ENCODE results near the gene CLEC10A. TPM values are rescaled to one million over a fixed set of nuclear protein-coding genes. Genes with fewer than 3 reads are reported as not detected.

The CLEC10A gene
- total and polyA plus RNA-seq, 10 of the 15 experiments (the other 5 are each of a cell fraction or from before 2014, with no cell fraction given): not detected

DNA sequence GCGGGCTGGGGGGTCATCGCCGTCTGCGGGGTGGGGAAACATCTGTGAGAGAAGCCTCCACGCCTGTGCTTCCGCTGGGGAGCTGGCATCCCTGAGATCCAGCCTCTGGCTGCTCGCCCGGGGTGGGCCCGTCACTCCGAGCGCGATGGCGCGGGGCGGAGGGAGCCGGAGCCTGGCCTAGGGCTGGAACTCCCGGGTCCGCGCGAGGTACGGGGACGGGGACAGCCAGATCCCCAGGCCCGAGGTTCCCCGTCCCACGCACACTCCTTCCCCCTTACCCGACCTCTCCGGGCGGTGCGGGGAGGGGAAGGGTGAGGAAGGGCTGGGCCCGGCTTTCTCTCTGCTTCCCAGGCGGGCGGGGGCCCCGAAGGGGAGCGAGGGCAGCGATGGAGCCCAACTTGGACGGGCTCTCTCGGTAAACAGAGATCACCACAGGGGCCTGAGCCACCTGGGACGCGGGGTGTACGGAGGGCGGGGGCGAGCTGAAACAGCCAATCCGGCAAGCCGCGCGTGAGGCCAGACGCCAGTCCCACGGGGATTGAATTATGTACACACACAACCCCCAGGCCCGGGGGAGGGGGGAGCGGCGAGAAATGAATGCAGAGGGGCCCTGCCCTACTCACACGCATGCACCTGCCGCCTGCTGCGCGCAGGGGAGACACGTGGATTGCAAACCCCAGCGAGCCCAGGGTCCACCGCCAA lies 36.4 kb downstream of the CLEC10A start, which contains the start of gene SLC16A11 (continued):
- TF ChIP-seq JUND (IDR thresholded peaks at IDR 0.05; ENCODE audit: low read depth, low read length): no peak
- no peak for TF ChIP-seq HDAC6 (IDR thresholded peaks at IDR 0.05; ENCODE audit: unreplicated experiment)
- peak in 1 of 2 experiments; percentile 19; a peak in 1 of 4 replicates for TF ChIP-seq EP300 (IDR thresholded peaks at IDR 0.05; ENCODE audit: borderline replicate concordance in 1 of 2, control insufficient read depth in 1 of 2, low read depth in 2 of 2, low read length in 2 of 2)
- TF ChIP-seq, protein P1, sequence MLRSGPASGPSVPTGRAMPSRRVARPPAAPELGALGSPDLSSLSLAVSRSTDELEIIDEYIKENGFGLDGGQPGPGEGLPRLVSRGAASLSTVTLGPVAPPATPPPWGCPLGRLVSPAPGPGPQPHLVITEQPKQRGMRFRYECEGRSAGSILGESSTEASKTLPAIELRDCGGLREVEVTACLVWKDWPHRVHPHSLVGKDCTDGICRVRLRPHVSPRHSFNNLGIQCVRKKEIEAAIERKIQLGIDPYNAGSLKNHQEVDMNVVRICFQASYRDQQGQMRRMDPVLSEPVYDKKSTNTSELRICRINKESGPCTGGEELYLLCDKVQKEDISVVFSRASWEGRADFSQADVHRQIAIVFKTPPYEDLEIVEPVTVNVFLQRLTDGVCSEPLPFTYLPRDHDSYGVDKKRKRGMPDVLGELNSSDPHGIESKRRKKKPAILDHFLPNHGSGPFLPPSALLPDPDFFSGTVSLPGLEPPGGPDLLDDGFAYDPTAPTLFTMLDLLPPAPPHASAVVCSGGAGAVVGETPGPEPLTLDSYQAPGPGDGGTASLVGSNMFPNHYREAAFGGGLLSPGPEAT (IDR thresholded peaks at IDR 0.05; ENCODE audit: low read depth): 0 out of 2 replicates have a peak, but pooled peaks have one; percentile 19
- TF ChIP-seq SMAD5 (IDR thresholded peaks at IDR 0.05; ENCODE audit: low read depth): no peak
- TF ChIP-seq E4F1 (IDR thresholded peaks at IDR 0.05; ENCODE audit: borderline replicate concordance, partially characterized antibody): no peak
- peak; percentile 75 to 92; a peak in 3 of 4 replicates for TF ChIP-seq BHLHE40 (IDR thresholded peaks at IDR 0.05; ENCODE audit: borderline replicate concordance in 1 of 2, low read depth in 2 of 2, low read length in 1 of 2)
- no peak; the same call in 1 of the 2 replicates for TF ChIP-seq DPF2 (IDR thresholded peaks at IDR 0.05)
- TF ChIP-seq PML (IDR thresholded peaks at IDR 0.05; ENCODE audit: low read length): no peak
- TF ChIP-seq MTA2 (IDR thresholded peaks at IDR 0.05; ENCODE audit: low read depth): peak; percentile 17; the same call in 1 of the 2 replicates
- TF ChIP-seq, protein P2, sequence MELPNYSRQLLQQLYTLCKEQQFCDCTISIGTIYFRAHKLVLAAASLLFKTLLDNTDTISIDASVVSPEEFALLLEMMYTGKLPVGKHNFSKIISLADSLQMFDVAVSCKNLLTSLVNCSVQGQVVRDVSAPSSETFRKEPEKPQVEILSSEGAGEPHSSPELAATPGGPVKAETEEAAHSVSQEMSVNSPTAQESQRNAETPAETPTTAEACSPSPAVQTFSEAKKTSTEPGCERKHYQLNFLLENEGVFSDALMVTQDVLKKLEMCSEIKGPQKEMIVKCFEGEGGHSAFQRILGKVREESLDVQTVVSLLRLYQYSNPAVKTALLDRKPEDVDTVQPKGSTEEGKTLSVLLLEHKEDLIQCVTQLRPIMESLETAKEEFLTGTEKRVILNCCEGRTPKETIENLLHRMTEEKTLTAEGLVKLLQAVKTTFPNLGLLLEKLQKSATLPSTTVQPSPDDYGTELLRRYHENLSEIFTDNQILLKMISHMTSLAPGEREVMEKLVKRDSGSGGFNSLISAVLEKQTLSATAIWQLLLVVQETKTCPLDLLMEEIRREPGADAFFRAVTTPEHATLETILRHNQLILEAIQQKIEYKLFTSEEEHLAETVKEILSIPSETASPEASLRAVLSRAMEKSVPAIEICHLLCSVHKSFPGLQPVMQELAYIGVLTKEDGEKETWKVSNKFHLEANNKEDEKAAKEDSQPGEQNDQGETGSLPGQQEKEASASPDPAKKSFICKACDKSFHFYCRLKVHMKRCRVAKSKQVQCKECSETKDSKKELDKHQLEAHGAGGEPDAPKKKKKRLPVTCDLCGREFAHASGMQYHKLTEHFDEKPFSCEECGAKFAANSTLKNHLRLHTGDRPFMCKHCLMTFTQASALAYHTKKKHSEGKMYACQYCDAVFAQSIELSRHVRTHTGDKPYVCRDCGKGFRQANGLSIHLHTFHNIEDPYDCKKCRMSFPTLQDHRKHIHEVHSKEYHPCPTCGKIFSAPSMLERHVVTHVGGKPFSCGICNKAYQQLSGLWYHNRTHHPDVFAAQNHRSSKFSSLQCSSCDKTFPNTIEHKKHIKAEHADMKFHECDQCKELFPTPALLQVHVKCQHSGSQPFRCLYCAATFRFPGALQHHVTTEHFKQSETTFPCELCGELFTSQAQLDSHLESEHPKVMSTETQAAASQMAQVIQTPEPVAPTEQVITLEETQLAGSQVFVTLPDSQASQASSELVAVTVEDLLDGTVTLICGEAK (IDR thresholded peaks at IDR 0.05; ENCODE audit: borderline replicate concordance): no peak
- TF ChIP-seq, protein P3, sequence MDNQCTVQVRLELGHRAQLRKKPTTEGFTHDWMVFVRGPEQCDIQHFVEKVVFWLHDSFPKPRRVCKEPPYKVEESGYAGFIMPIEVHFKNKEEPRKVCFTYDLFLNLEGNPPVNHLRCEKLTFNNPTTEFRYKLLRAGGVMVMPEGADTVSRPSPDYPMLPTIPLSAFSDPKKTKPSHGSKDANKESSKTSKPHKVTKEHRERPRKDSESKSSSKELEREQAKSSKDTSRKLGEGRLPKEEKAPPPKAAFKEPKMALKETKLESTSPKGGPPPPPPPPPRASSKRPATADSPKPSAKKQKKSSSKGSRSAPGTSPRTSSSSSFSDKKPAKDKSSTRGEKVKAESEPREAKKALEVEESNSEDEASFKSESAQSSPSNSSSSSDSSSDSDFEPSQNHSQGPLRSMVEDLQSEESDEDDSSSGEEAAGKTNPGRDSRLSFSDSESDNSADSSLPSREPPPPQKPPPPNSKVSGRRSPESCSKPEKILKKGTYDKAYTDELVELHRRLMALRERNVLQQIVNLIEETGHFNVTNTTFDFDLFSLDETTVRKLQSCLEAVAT (IDR thresholded peaks at IDR 0.05): peak; percentile 21; the same call in 1 of the 2 replicates
- no peak for TF ChIP-seq CREB1 (IDR thresholded peaks at IDR 0.05; ENCODE audit: low read depth)
- TF ChIP-seq FOXM1 (IDR thresholded peaks at IDR 0.05; ENCODE audit: low read depth, low read length): no peak
- peak; percentile 48; the same call in 1 of the 2 replicates for TF ChIP-seq ATF7 (IDR thresholded peaks at IDR 0.05; ENCODE audit: low read depth)
- peak; percentile 31; the same call in 1 of the 2 replicates for TF ChIP-seq RB1 (IDR thresholded peaks at IDR 0.05; ENCODE audit: borderline replicate concordance)
